Heart left ventricle (tissue), 16 donors: ENCODE measurements around the gene CASP5. TPM values are rescaled to one million over a fixed set of nuclear protein-coding genes. Genes with fewer than 3 reads are reported as not detected.

Experiments used
- ATAC-seq, 4 donors: fragments of 200-7000 bp; cut with Tn5 transposase; one replicate each; pipeline ENCODE4 v1.9.1; 2020 to 2022; ENCODE audit warnings: moderate library complexity in 4 of 4, mild to moderate bottlenecking in 3 of 4, moderate number of reproducible peaks in 1 of 4
- DNase-seq, 5 donors: peaks; one replicate each; pipeline ENCODE4 v3.0.0-alpha.2; 2020
- H3K27ac ChIP-seq, 12 donors: fragments of 200-600 bp; sonication (generic) in 4 of 12; one replicate each; pipeline versions ENCODE4 v1.5.0 to v1.8.0; 2016 to 2022; ENCODE audit warnings: mild to moderate bottlenecking in 2 of 12
- H3K27me3 ChIP-seq, 9 donors: fragments of 200-600 bp; sonication (generic) in 2 of 9; one replicate each; pipeline versions ENCODE4 v1.5.1 to v1.8.0; 2016 to 2022; ENCODE audit warnings: mild to moderate bottlenecking in 3 of 9
- H3K36me3 ChIP-seq, 9 donors: fragments of 200-600 bp; sonication (generic) in 2 of 9; one replicate each; pipeline versions ENCODE4 v1.5.0 to v1.8.0; 2018 to 2022; ENCODE audit warnings: mild to moderate bottlenecking in 2 of 9
- H3K4me1 ChIP-seq, 12 donors: fragments of 200-600 bp; sonication (generic) in 4 of 12; one replicate each; pipeline versions ENCODE4 v1.5.0 to v1.8.0; 2016 to 2022; ENCODE audit warnings: mild to moderate bottlenecking in 3 of 12
- H3K4me3 ChIP-seq, 12 donors: fragments of 200-600 bp; sonication (generic) in 4 of 12; one replicate each; pipeline versions ENCODE4 v1.5.0 to v1.8.0; 2017 to 2022; ENCODE audit warnings: mild to moderate bottlenecking in 9 of 12, moderate library complexity in 4 of 12
- H3K9me3 ChIP-seq, 12 donors: fragments of 200-600 bp; sonication (generic) in 4 of 12; one replicate each; pipeline versions ENCODE4 v1.5.0 to v1.8.0; 2016 to 2022; ENCODE audit warnings: mild to moderate bottlenecking in 1 of 12
- POLR2A ChIP-seq, 2 donors: fragments of 450-650 bp; IDR thresholded peaks; one replicate each; pipeline ENCODE4 v1.6.1; 2017; ENCODE audit warnings: antibody characterized with exemption in 2 of 2, mild to moderate bottlenecking in 2 of 2, moderate library complexity in 2 of 2
- WGBS, 4 donors: extraction: QIAGEN DNeasy Blood & Tissue Kit in 2 of 4; methylation state at CpG; one replicate each; pipeline versions ENCODE4 v1.1.5 to v1.1.7; 2013 to 2018; 5-methylcytosine and 5-hydroxymethylcytosine counted together
- intact Hi-C, 10 donors: fragments of 100-400 bp; cut with DNase I; formaldehyde crosslinking; loops; one replicate each; pipeline versions ENCODE4 v1.11.1 to v1.14.2; 2022
- polyA plus RNA-seq, 2 donors: library from polyadenylated mRNA; stranded (reverse); fragments of 200-250 nt; gene quantifications; one replicate each; pipeline ENCODE4 v1.2.3, GENCODE V29; 2013
- total RNA-seq, 9 donors: library from RNA; depleted of rRNA in 2 of 9; stranded (reverse); fragments of >200 nt in 2 of 9; fragmentation: NEBNext Ultra II Directional in 3 of 9; extraction: Animal tissue kit (Norgen Biotek cat#: 25700) in 3 of 9; gene quantifications; one replicate each; pipeline versions ENCODE4 v1.1.0 to v1.2.4, GENCODE V29; 2016 to 2023
- TF ChIP-seq, protein P1 (sequence below), 12 donors: fragments of 200-600 bp; sonication (generic) in 4 of 12; IDR thresholded peaks; one replicate each; pipeline versions ENCODE4 v1.5.0 to v1.8.0; 2018 to 2022; ENCODE audit warnings: antibody characterized with exemption in 12 of 12, mild to moderate bottlenecking in 5 of 12
- donor health status: ischemic (EF 13 %, LVEDD 7.1; RV severe dilation, severe dysfunction).
- donor health status: healthy with polysubstance abuse.
- donor health status: DM: no; HTN: yes; CAD: no.
- donor health status: DM: no; HTN: no; CAD: no.
- donor health status: ischemic (EF 25% LVEDD 6.9; RV normal size, moderate dysfunction).
- donor health status: ischemic (EF 25% LVEDD 5.7; RV mildly dilated, moderate dysfunction).
- donor health status: healthy.
- donor health status: DM: yes; HTN: yes; CAD: no.
- donor health status: ischemic (EF 35%, LVEDD 5.7; RV mildly dilated, moderate dysfunction).
- donor health status: nonischemic (EF 11% LVEDD 7.7; RV severe dilation, severe dysfunction).
- donor health status: DM: yes; HTN: yes; CAD: no.
- donor health status: PGD.
- donor health status: ischemic (EF 29% LVEDD 5.4; RV normal size, mild dysfunction).
- donor health status: nonischemic (EF 23%, LVEDD 6.1; RV moderate dilation, normal function).

CASP5 gene
- total and polyA plus RNA-seq, 11 donors = 0.10 to 2.7 (median 0.45) TPM; not detected in 8

DNA sequence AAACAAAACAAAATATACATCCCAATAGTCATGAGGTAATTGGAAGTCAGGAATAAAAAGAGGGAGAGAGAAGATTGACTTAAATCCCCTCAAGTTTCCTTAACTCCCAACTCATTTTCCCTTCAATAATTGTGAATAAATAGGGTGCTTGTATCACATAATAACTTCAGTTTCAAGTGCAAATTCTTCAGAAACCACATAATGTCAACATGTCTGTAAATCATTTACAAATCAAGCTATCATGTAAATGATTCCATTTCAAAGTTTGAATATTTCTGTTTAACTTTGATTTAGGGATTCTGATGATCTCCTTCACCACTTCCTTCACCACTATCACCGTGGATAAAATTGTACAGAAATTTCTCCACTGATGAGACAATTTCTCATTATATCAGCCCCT is 23.2 kb downstream of the CASP5 start:
- Histone ChIP-seq H3K4me1 (no peaks in the 10 kb centered on the region), H3K9me3 (no peaks in the 10 kb centered on the region), H3K27me3 (no peaks in the 10 kb centered on the region), H3K36me3 (no peaks in the 10 kb centered on the region), H3K4me3 (no peak overlapping the region), H3K27ac (no peak overlapping the region)
- 81 to 94% (median 89%) methylated on average over 1 of the region's 1 CpG for WGBS, 4 donors
- no peak for ATAC-seq
- intact Hi-C loops = no loop called here
- no peak for TF ChIP-seq POLR2A (IDR thresholded peaks at IDR 0.05)
- TF ChIP-seq, protein P1, sequence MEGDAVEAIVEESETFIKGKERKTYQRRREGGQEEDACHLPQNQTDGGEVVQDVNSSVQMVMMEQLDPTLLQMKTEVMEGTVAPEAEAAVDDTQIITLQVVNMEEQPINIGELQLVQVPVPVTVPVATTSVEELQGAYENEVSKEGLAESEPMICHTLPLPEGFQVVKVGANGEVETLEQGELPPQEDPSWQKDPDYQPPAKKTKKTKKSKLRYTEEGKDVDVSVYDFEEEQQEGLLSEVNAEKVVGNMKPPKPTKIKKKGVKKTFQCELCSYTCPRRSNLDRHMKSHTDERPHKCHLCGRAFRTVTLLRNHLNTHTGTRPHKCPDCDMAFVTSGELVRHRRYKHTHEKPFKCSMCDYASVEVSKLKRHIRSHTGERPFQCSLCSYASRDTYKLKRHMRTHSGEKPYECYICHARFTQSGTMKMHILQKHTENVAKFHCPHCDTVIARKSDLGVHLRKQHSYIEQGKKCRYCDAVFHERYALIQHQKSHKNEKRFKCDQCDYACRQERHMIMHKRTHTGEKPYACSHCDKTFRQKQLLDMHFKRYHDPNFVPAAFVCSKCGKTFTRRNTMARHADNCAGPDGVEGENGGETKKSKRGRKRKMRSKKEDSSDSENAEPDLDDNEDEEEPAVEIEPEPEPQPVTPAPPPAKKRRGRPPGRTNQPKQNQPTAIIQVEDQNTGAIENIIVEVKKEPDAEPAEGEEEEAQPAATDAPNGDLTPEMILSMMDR (IDR thresholded peaks at IDR 0.05) = no peak
- no peak for DNase-seq

DNA sequence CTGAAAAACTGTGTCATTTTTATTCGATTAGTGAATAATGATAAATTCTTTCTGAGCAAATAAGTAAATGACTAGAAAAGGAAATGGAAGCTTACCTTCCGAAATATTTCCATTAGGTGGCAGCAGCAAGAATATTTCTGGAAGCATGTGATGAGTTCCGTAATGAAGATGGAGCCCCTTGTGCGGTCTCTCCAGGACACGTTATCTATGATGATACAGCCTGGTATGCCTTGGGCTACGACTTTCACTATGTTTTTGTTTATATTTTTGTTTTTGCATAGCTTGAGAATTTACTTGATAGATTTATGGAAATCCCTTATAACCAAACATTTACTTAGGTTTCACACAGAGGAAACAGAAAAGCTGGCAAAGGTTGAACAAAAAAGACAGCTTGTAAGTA is 25.7 kb downstream of the CASP5 start:
- no peaks in the 10 kb centered on the region for H3K36me3 ChIP-seq
- DNase-seq = no peak
- H3K9me3 ChIP-seq = no peaks in the 10 kb centered on the region
- no peaks in the 10 kb centered on the region for H3K4me1 ChIP-seq
- intact Hi-C loops = no loop called here
- no peak overlapping the region for H3K27ac ChIP-seq
- no peak for TF ChIP-seq POLR2A (IDR thresholded peaks at IDR 0.05)
- TF ChIP-seq, protein P1 (IDR thresholded peaks at IDR 0.05) = peak in 3 of 12 donors; percentile 10 to 24 (median 24)
- 53 to 78% (median 69%) methylated on average over 6 of the region's 6 CpGs for WGBS, 4 donors
- H3K4me3 ChIP-seq = no peak overlapping the region
- no peaks in the 10 kb centered on the region for H3K27me3 ChIP-seq
- ATAC-seq = no peak

DNA sequence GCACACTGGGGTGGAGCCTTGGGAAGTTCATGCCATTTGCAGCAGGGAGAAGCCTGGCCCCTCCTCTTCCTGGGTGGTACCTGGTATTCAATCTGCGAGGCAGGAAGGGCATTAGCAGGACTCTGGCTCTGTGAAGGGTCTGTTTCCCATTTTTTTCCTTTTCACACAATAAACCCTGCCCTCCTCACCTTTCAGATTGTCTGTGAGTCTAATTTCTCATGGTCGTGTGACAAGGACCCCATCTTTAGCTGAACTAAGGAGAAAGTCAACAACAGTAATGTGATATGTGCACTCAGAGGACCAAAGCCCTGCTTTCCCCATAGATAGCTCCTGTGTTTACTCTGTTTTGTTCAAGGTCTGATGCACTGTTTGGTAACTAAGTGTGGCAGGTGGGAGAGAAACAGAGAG is 28.0 kb downstream of the CASP5 start:
- no peaks in the 10 kb centered on the region for H3K4me1 ChIP-seq
- H3K4me3 ChIP-seq = no peak overlapping the region
- H3K9me3 ChIP-seq = no peaks in the 10 kb centered on the region
- DNase-seq = peak in 1 of 5 donors; percentile 32
- H3K36me3 ChIP-seq = no peaks in the 10 kb centered on the region
- WGBS, 4 donors = 55 to 74% (median 64%) methylated on average over 2 of the region's 2 CpGs
- TF ChIP-seq POLR2A (IDR thresholded peaks at IDR 0.05) = no peak
- TF ChIP-seq, protein P1 (IDR thresholded peaks at IDR 0.05) = no peak
- H3K27ac ChIP-seq = no peak overlapping the region
- H3K27me3 ChIP-seq = no peaks in the 10 kb centered on the region
- ATAC-seq = peak in 2 of 4 donors; percentile 34 to 38
- intact Hi-C loops = no loop called here

DNA sequence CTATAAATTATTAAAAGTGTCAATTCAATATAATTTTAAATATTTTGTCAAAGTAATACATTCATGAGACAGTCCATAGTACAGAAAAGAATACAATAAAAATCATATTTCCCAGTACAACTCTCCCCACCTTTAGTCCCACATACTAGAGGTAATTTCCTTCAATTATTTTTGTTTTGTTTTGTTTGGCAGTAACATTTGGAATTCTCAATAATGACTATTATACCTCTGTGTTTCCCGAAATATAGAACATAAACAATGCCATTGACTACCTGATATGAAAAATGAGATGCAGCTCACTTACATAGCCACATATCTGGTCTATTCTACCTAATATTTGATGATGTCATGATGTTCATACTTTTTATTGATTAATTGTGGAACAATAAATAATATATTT is 30.2 kb downstream of the CASP5 start:
- WGBS, 4 donors = 31 to 69% (median 59%) methylated on average over 1 of the region's 1 CpG
- ATAC-seq = peak in 1 of 4 donors; percentile 24
- TF ChIP-seq, protein P1 (IDR thresholded peaks at IDR 0.05) = no peak
- no peak for TF ChIP-seq POLR2A (IDR thresholded peaks at IDR 0.05)
- no peaks in the 10 kb centered on the region for H3K36me3 ChIP-seq
- DNase-seq = no peak
- no peaks in the 10 kb centered on the region for H3K27me3 ChIP-seq
- no peaks in the 10 kb centered on the region for H3K4me1 ChIP-seq
- peak overlapping the region in 1 of 12 donors; percentile 19 for H3K27ac ChIP-seq
- no peak overlapping the region for H3K4me3 ChIP-seq
- intact Hi-C loops = no loop called here
- peaks cover 0 to 14% (median 7%) of the 10 kb centered on the region in 12 donors for H3K9me3 ChIP-seq
